RPMI7951 (cell line): ENCODE results near the gene STOX2. TPM values are rescaled to one million over a fixed set of nuclear protein-coding genes. Genes with fewer than 3 reads are reported as not detected.

Experiments
- total RNA-seq: library from RNA; depleted of rRNA; stranded (reverse); fragments of >200 nt; shearing (Covaris generic); gene quantifications from 2 replicates; pipeline ENCODE4 v1.2.3, GENCODE V29; 2014; rRNA removed

Gene STOX2
- total RNA-seq, 1 experiment from 2014 or later: not detected

Other genes with a start within 250 kb of the STOX2 start
- gene RWDD4, start 246.1 kb upstream of the STOX2 start, total RNA-seq: 27.7 and 31.4 TPM in 2 replicates
- 32.1 and 34.6 TPM in 2 replicates for gene TRAPPC11, start 246.0 kb upstream of the STOX2 start, total RNA-seq